OCI-LY1 (cell line): ENCODE data around the gene HMG20B.

ENCODE experiments used
- EZH2 ChIP-seq: fragments of 200-600 bp; sonication (generic), shearing (Covaris generic); IDR thresholded peaks from 2 replicates; pipeline ENCODE4 v1.8.0; 2017; ENCODE audit warnings: borderline replicate concordance, mixed run types, mild to moderate bottlenecking, antibody characterized with exemption, low read length, moderate library complexity, mixed read lengths
- TF ChIP-seq, protein P1 (sequence below): fragments of 200-600 bp; sonication (generic), shearing (Covaris generic); IDR thresholded peaks from 2 replicates; pipeline ENCODE4 v1.5.1; 2017; ENCODE audit warnings: mild to moderate bottlenecking, antibody characterized with exemption, low read length, moderate library complexity, mixed read lengths

DNA sequence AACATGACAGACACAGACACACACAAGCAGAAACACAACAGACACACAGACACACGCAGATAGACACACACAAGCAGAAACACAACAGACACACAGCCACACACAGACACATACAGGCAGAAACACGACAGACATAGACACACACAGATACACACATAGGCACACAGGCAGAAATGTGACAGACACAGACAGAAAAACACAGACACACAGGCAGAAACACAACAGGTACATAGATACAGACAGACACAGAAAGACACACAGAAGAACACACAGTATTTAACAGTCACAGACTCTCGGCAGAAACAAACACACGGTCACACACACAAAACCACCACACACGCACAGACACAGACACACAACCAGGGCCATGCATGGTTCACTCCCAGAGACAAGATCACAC, 33.0 kb downstream of the HMG20B start:
- TF ChIP-seq, protein P1, sequence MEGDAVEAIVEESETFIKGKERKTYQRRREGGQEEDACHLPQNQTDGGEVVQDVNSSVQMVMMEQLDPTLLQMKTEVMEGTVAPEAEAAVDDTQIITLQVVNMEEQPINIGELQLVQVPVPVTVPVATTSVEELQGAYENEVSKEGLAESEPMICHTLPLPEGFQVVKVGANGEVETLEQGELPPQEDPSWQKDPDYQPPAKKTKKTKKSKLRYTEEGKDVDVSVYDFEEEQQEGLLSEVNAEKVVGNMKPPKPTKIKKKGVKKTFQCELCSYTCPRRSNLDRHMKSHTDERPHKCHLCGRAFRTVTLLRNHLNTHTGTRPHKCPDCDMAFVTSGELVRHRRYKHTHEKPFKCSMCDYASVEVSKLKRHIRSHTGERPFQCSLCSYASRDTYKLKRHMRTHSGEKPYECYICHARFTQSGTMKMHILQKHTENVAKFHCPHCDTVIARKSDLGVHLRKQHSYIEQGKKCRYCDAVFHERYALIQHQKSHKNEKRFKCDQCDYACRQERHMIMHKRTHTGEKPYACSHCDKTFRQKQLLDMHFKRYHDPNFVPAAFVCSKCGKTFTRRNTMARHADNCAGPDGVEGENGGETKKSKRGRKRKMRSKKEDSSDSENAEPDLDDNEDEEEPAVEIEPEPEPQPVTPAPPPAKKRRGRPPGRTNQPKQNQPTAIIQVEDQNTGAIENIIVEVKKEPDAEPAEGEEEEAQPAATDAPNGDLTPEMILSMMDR = no peak
- TF ChIP-seq EZH2 = no peak
